GM04503 (cell line): ENCODE data around the gene SAFB.
"Not testable (repeated sequence)": the region's sequence is repeated elsewhere in the genome, so short reads cannot be mapped to it uniquely, and the experiment has no call there.

Experiments
- DNase-seq: peaks from one replicate; pipeline ENCODE4 v3.0.0-alpha.2; 2012; ENCODE audit warnings: low read depth

Gene SAFB

GRCh38 chr19:5697022-5697889 lies 74.4 kb downstream of the SAFB start:
- no peak for DNase-seq

DNA sequence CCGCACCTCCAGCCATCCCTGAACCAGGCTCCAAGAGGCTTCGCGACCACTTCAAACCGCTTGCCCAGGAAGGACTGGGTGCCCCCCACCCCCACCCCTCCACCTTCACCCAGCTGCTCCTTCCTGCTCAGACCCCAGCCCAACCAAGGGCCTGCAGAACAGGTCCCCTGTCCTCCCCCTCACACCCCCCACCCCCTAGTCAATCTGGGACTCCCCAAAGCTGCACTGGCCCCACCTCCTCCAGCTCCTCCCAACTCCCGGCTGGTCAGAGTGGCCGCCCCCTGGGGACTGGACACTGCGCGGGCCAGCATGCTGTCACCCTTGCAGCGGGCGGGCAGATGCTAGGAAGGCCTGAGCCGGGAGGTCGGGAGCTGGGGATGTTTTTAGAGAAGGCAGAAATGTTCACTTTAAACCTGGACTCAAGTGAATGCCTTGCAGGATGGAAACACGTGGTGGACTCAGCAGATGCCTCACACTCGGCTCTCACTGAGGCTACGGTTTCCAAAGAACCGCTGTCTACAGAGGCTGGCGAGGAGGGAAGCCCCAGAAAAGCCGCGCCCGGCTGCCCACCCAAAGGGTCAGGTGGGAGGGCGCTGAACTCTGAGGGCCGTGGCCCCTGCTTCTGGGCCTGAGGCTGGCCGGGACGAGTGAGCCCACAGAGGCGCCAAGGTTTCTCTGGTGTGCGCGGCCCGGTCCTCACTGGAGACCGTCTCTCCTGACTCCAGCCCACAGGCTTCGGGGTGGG lies 75.2 kb downstream of the SAFB start:
- no peak for DNase-seq

- DNase-seq = no peak
Measured at GRCh38 chr19:5698635-5699422, 75.9 kb downstream of the SAFB start.

DNA sequence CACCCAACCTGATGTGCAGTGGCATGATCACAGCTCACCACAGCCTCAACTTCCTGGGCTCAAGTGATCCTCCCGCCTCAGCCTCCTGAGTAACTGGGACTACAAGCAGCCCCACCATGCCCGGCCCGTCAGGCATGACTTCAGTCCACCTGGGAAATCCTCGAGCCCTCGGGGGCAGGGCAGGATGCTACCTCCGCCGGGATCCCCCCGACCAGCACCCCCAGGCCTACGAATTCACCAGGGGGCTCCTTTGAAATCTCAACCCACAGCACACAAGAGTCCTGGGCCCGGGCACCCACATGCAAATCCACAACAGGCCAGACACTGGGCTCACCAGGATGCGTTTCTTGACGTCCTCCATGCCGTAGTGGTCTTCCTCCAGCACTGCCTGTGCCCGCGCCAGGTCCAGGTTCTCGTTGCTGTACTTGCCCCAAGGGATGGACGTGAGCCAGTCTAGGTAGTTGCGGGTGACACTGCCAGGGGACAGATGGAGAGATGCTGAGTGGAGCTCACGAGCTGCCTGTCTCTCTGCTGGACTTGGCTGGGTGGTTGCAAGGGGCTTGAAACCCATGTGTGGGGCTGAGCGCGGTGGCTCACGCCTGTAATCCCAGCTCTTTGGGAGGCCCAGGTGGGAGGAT lies 77.7 kb downstream of the SAFB start:
- no peak for DNase-seq

- DNase-seq = not testable (repeated sequence)
Measured at GRCh38 chr19:5702053-5702410, 79.1 kb downstream of the SAFB start.

DNA sequence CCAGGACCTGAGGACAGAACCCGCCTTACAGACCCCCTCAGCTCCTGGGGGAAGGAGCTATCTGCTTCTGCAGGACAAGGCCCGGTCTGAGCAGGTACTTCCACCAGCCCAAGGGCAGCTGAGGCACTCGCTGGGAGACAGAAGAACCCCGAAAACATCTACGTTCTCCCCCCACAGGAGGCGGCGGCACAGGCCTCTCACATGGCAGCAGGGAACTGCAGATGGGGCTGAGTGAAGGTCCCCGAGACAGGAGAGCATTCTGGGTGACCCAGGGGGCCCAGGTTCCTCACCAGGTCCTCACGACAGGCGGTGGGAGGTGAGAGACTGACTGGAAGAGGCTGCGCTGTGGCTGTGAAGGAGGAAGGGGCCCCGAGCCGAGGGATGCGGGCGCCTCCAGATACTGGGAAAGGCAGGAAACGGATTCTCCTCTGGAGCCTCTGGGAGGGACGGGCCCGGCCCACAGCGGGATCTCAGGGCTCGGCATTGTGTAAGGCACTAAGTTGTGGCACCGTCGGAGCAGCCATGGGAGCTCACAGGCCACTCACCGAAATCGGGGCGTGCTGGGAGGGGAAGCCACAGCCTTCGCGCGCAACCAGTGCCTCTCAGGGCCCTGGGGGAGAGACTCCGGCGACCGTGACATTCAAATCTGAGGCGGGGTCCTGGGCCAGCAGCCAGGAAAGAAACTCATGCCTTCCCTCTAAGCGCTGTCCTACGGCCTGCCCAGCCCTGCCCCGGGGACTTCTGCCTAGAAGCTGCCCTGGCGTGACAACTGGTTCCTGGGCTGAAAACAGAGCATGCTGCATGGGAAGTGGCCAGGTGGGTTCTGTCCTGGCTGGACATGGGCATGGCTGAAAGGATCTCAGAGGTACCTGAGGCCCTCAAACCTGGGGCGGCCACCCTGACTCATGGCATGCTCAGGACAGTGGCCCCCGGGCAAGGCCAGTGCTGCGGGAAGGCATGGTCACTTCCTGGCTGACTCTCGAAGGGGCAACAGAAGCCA lies 81.2 kb downstream of the SAFB start:
- no peak for DNase-seq

GRCh38 chr19:5705552-5705951 lies 82.7 kb downstream of the SAFB start:
- no peak for DNase-seq

- DNase-seq = no peak
Measured at GRCh38 chr19:5706876-5707573, 84.1 kb downstream of the SAFB start.

GRCh38 chr19:5707576-5708575 lies 85.0 kb downstream of the SAFB start:
- DNase-seq = no peak

- DNase-seq = no peak
Measured at GRCh38 chr19:5711025-5711424, 88.1 kb downstream of the SAFB start.

DNA sequence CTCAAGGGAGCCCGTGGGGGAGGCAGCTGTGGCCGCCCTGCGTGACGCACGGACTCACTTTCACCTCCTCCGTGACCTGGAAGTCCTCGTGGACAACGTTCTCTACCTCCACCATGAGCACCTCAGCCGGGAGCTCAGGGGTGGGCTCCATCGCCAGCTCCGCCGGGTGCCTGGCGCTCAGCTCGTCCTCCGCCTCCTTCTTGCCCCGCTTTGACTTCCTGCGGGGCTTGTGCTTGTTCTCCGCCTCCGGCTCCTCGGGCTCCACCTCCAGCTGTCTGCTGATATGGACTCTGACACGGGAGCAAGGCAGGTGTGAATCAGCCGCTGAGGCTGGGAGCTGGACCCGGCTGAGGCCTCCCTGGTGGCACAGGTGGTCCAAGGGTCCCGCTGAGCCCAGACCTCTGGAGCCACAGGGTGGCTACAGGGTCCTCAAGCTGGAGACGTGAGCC lies 88.9 kb downstream of the SAFB start:
- no peak for DNase-seq

- no peak for DNase-seq
Measured at GRCh38 chr19:5713228-5713627, 90.3 kb downstream of the SAFB start.

- DNase-seq = no peak
Measured at GRCh38 chr19:5714816-5715215, 91.9 kb downstream of the SAFB start.

- DNase-seq = no peak
Measured at GRCh38 chr19:5717215-5717935, 94.5 kb downstream of the SAFB start.
